Renal pelvis (tissue), 4 donors: Measurements from ENCODE around the gene SLC35F3. TPM values are rescaled to one million over a fixed set of nuclear protein-coding genes. Genes with fewer than 3 reads are reported as not detected.

Source experiments
- DNase-seq: peaks from one replicate; pipeline ENCODE4 v3.0.0-alpha.2; 2013
- polyA plus RNA-seq, 3 donors: library from polyadenylated mRNA; unstranded; fragments of 120-200 nt; gene quantifications; one replicate each; pipeline ENCODE4 v1.2.1, GENCODE V29; 2013; ENCODE audit not compliant: insufficient read length in 3 of 3

The SLC35F3 gene
- polyA plus RNA-seq, 3 donors = 0.31 to 0.51 (median 0.49) TPM

GRCh38 chr1:234253732-234254131 is 349.3 kb downstream of the SLC35F3 start:
- no peak for DNase-seq

DNA sequence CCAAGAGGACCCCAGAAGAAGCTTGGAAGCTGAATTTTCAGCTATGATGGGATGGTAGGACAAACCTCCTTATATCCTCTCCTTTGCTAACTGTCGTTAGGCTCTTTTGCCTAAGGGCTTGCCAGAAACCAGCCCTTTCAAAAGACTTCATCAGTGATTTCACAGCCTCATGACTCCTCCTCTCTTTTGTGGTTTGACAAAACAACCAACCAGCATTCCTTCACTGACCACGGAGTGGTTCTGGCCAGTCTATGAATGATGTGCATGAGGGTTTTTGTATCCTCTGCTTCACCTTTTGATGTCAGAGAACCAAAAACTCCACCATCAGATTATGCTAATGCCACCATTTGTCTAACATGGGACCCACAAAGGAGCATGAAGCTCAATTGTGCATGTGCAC is 351.9 kb downstream of the SLC35F3 start:
- DNase-seq = no peak

GRCh38 chr1:234258071-234258470 is 353.6 kb downstream of the SLC35F3 start:
- DNase-seq = no peak

GRCh38 chr1:234260578-234260977 is 356.1 kb downstream of the SLC35F3 start:
- no peak for DNase-seq

- DNase-seq = no peak
Measured at GRCh38 chr1:234261545-234261944, 357.1 kb downstream of the SLC35F3 start.

DNA sequence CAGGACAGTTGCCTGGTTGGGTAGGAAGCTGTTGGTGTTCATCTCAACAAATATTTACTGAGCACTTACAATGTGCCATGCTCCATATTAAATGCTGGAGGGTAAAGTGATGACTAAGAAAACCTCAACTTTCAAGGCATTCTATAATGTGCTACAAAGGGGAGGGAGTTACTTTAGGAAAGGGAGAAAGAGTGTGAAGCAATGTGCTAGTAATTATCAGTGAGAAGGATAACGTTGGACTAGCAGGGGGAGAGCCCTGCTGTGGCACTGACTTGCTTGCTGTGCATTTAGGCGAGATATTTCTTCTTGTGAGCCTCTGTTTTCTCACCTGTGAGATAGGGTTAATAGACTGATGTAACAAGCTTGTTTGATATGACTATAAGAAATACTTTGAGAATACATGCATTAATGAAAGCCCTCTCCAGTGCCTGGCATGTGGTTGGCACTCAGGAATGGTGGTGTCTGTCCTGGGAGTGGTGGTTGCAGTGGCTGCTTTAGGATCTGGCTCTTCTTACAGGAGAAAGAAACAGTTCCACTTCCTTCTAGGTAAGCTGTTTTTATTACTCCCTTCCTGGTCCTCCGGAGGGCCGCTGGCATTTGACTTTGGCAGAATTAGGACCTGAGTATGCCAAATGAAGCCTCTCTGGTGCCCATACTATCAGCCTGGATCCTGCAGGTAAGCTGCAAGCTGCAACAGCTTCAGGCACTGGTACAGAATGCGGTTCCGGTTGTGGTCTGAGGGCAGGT is 357.7 kb downstream of the SLC35F3 start:
- DNase-seq = no peak

- no peak for DNase-seq
Measured at GRCh38 chr1:234262754-234263105, 358.3 kb downstream of the SLC35F3 start.

DNA sequence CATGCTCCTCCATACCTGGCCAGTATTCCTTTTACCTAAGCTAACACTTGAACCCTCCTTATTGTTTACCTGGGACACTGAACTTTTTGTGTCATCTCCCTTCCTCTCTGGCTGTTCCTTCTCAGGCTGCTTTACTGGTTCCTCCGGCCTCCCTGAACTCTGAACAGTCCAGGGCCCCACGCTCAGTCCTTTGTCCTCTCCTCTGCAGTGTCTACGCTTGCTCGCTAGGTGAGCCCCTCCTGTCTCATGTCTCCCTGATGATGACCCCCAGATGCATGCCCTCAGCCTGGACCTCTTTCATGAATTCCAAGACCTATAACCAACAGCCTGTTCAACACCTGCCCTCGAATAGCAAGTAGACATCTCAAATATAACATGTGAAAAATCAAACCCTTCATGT is 360.4 kb downstream of the SLC35F3 start:
- DNase-seq = no peak

- no peak for DNase-seq
Measured at GRCh38 chr1:234265321-234265720, 360.8 kb downstream of the SLC35F3 start.

GRCh38 chr1:234265861-234266260 is 361.4 kb downstream of the SLC35F3 start:
- DNase-seq = no peak

GRCh38 chr1:234270093-234270492 is 365.6 kb downstream of the SLC35F3 start:
- DNase-seq = no peak

- DNase-seq = no peak
Measured at GRCh38 chr1:234270581-234271242, 366.2 kb downstream of the SLC35F3 start.

GRCh38 chr1:234271243-234271606 is 366.7 kb downstream of the SLC35F3 start:
- DNase-seq = no peak

GRCh38 chr1:234272656-234273312 is 368.3 kb downstream of the SLC35F3 start:
- DNase-seq = no peak

GRCh38 chr1:234273981-234274380 is 369.5 kb downstream of the SLC35F3 start:
- DNase-seq = no peak

- no peak for DNase-seq
Measured at GRCh38 chr1:234276151-234276788, 371.8 kb downstream of the SLC35F3 start.

GRCh38 chr1:234277161-234277868 is 372.8 kb downstream of the SLC35F3 start:
- no peak for DNase-seq

DNA sequence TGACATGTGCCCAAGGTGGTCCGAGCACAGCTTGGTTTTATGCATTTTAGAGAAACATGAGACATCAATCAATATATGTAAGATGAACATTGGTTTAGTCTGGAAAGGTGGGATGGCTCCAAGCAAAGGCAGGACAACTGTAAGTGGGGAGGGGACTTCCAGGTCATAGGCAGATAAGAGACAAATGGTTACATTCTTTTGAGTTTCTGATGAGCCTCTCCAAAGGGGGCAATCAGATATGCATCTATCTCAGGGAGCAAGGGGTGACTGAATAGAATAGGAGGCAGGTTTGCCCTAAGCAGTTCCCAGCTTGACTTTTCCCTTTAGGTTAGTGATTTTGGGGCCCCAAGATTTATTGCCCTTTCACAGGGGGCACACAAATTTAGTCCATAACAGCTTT is 374.5 kb downstream of the SLC35F3 start:
- no peak for DNase-seq

- DNase-seq = no peak
Measured at GRCh38 chr1:234280500-234280899, 376.0 kb downstream of the SLC35F3 start.

- DNase-seq = no peak
Measured at GRCh38 chr1:234281826-234282489, 377.5 kb downstream of the SLC35F3 start.

- no peak for DNase-seq
Measured at GRCh38 chr1:234286206-234286605, 381.7 kb downstream of the SLC35F3 start.

GRCh38 chr1:234288946-234289345 is 384.5 kb downstream of the SLC35F3 start:
- DNase-seq = no peak
